Measurements from ENCODE around the gene UQCRFS1. TPM values are rescaled to one million over a fixed set of nuclear protein-coding genes. Genes with fewer than 3 reads are reported as not detected.
"Not testable (repeated sequence)": the region's sequence is repeated elsewhere in the genome, so short reads cannot be mapped to it uniquely, and the experiment has no call there.

Gene UQCRFS1
- total RNA-seq, 2 donors from 2014 or later, result 27.3 to 33.6 TPM

DNA sequence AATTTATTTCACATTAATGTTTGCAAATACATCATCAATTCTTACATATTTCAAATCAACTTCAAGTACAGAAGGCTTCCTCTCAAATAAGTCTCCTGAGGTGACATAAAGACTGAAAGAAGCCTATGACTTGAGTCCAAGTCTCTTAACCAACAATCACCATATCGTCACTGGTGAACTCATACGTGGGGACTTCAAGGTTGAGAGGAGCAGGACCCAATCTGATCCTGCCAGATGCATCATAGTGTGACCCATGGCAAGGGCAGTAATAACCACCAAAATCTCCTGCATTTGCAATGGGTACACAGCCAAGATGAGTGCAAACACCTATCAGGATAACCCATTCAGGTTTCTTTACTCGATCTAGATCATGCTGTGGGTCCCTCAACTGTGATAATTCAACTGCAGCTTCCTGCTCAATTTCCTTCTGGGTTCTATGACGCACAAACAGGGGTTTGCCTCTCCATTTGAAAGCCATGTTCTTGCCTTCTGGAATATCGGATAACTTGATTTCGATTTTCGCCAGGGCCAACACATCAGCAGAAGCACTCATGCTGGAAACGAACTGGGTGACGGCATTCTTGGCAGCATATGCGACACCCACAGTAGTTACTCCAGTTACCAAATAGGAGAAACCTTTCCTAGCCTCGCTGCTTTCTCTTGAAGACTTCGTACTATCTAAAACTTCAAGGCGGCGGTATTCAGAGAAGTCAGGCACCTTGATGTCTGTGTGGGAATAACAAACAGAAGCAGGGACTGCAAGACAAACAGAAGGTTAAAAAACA lies 5.4 kb downstream of the UQCRFS1 start:
- Mint-ChIP-seq H3K4me1 (ENCODE audit: low read depth in 2 of 2) (peaks cover 52 to 56% of the 10 kb centered on the region in 2 donors), H3K36me3 (peaks cover 29% of the 10 kb centered on the region)

DNA sequence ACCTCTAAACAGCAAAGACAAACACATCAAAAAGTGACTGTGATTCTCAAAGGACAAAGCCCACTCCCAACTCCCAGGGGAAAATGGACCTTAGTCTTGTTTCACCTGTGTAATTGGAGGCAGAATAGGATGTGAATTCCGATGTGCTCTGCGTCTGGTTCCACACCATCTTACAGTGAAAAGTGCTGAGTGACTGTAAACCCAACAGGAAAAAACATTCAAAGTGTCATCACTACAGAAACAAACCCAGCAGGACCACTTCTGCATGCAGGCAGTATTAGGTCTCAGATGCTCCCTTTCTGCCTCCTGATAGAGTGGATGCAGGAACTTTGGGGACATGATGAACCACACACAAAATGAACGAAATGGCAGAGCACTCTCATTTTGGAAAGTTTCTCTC lies 6.5 kb downstream of the UQCRFS1 start:
- Mint-ChIP-seq H3K4me3 (no peak overlapping the region), H3K9me3 (no peaks in the 10 kb centered on the region), H3K4me1 (ENCODE audit: low read depth in 2 of 2) (peaks cover 42 to 46% of the 10 kb centered on the region in 2 donors), H3K36me3 (peaks cover 18% of the 10 kb centered on the region), H3K27me3 (no peaks in the 10 kb centered on the region), H3K27ac (no peak overlapping the region)
- DNase-seq (ENCODE audit: low spot score) (no peak), ATAC-seq (no peak)

More for the DNA sequence above, 5.4 kb downstream of the UQCRFS1 start:
- ATAC-seq; H3K9me3 Mint-ChIP-seq; H3K27ac Mint-ChIP-seq; H3K27me3 Mint-ChIP-seq; H3K4me3 Mint-ChIP-seq; DNase-seq (ENCODE audit: low spot score): not testable (repeated sequence)

DNA sequence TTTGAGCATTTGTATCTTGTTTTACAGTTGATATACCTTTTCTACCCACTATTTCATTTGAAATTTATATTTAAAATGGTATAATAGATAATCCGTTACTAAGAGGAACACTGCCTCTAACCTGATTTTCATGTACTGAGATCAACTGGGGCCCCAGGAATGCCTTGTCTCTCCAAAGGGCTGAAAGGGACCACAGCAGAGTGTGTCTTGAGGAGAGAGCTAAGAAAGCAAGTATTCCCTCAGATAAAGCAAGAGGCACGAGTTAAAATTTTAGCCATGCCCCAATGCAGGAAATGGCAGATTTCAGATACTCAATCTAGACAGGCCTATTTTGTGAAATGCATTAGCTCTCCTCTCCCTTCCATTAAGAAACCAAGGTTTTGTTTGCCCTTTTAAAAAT lies 10.7 kb downstream of the UQCRFS1 start:
- ATAC-seq (no peak), DNase-seq (ENCODE audit: low spot score) (no peak)
- Mint-ChIP-seq H3K27ac (no peak overlapping the region), H3K4me1 (ENCODE audit: low read depth in 2 of 2) (peaks cover 21 to 22% of the 10 kb centered on the region in 2 donors), H3K27me3 (no peaks in the 10 kb centered on the region), H3K9me3 (peaks cover 3% of the 10 kb centered on the region), H3K4me3 (no peak overlapping the region), H3K36me3 (peaks cover 8% of the 10 kb centered on the region)

DNA sequence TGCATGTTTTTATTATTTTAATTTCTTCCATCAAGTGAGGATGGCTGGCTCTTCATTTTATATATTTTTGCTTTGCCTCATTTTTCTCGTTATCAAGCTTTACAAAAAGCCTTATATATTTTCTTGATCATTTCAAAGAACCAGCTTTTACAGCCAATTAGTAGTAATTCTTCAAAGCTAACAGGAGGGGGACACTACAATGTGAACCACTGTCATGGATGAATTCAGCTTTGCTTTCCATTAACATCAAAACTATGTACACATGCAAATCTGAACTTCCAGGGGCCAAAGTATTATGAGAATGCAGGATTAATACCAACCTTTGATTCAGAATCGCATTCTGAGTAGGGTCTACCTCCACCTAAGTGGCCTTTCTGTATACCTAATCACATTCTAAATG lies 11.1 kb downstream of the UQCRFS1 start:
- H3K27me3 Mint-ChIP-seq, result no peaks in the 10 kb centered on the region
- no peak overlapping the region for H3K27ac Mint-ChIP-seq
- H3K4me3 Mint-ChIP-seq, result no peak overlapping the region
- H3K9me3 Mint-ChIP-seq, result peaks cover 3% of the 10 kb centered on the region
- peaks cover 8% of the 10 kb centered on the region for H3K36me3 Mint-ChIP-seq
- ATAC-seq, result no peak
- no peak for DNase-seq (ENCODE audit: low spot score)
- peaks cover 21 to 22% of the 10 kb centered on the region in 2 donors for H3K4me1 Mint-ChIP-seq (ENCODE audit: low read depth in 2 of 2)

GRCh38 chr19:29194658-29195057 lies 18.3 kb downstream of the UQCRFS1 start:
- H3K36me3 Mint-ChIP-seq, result no peaks in the 10 kb centered on the region
- no peak overlapping the region for H3K4me3 Mint-ChIP-seq
- ATAC-seq (no peak), DNase-seq (ENCODE audit: low spot score) (no peak)
- H3K9me3 Mint-ChIP-seq, result peaks cover 3% of the 10 kb centered on the region
- peaks cover 0 to 4% of the 10 kb centered on the region in 2 donors for H3K27me3 Mint-ChIP-seq
- no peak overlapping the region for H3K27ac Mint-ChIP-seq
- H3K4me1 Mint-ChIP-seq (ENCODE audit: low read depth in 2 of 2), result peaks cover 6 to 7% of the 10 kb centered on the region in 2 donors

GRCh38 chr19:29193155-29193554 lies 19.8 kb downstream of the UQCRFS1 start:
- H3K4me1 Mint-ChIP-seq (ENCODE audit: low read depth in 2 of 2), result peaks cover 6 to 7% of the 10 kb centered on the region in 2 donors
- no peak overlapping the region for H3K4me3 Mint-ChIP-seq
- no peaks in the 10 kb centered on the region for H3K36me3 Mint-ChIP-seq
- no peak for DNase-seq (ENCODE audit: low spot score)
- H3K27ac Mint-ChIP-seq, result no peak overlapping the region
- H3K9me3 Mint-ChIP-seq, result peaks cover 3% of the 10 kb centered on the region
- peaks cover 0 to 6% of the 10 kb centered on the region in 2 donors for H3K27me3 Mint-ChIP-seq
- ATAC-seq, result no peak

DNA sequence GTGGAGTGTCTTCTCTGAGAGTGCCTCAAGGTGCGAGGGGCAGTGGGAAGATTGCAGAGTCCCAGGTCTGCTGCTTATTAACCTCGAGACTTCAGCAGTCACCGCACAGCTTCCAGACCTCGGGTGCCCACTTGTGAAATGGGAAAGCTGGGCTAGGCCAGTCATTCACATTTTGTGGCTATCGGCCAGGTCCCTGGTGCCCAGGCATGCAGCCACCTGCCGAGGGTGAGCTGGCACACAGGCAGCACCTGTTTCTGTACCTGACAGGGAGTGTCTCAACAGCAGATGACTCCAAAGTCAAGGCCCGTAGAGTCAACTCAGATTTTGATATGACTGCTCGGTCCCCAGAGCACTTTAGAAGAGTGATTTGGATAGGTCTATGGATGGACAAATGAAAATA lies 21.9 kb downstream of the UQCRFS1 start:
- no peaks in the 10 kb centered on the region for H3K36me3 Mint-ChIP-seq
- no peak for ATAC-seq
- H3K27ac Mint-ChIP-seq, result no peak overlapping the region
- DNase-seq (ENCODE audit: low spot score), result no peak
- peaks cover 6 to 7% of the 10 kb centered on the region in 2 donors for H3K4me1 Mint-ChIP-seq (ENCODE audit: low read depth in 2 of 2)
- H3K9me3 Mint-ChIP-seq, result no peaks in the 10 kb centered on the region
- H3K4me3 Mint-ChIP-seq, result no peak overlapping the region
- peaks cover 0 to 6% of the 10 kb centered on the region in 2 donors for H3K27me3 Mint-ChIP-seq

GRCh38 chr19:29189033-29189360 lies 24.0 kb downstream of the UQCRFS1 start:
- Mint-ChIP-seq H3K4me3 (no peak overlapping the region), H3K9me3 (no peaks in the 10 kb centered on the region), H3K27ac (no peak overlapping the region), H3K36me3 (no peaks in the 10 kb centered on the region), H3K4me1 (ENCODE audit: low read depth in 2 of 2) (peaks cover 6 to 7% of the 10 kb centered on the region in 2 donors), H3K27me3 (peaks cover 0 to 6% of the 10 kb centered on the region in 2 donors)
- ATAC-seq, result no peak
- no peak for DNase-seq (ENCODE audit: low spot score)

DNA sequence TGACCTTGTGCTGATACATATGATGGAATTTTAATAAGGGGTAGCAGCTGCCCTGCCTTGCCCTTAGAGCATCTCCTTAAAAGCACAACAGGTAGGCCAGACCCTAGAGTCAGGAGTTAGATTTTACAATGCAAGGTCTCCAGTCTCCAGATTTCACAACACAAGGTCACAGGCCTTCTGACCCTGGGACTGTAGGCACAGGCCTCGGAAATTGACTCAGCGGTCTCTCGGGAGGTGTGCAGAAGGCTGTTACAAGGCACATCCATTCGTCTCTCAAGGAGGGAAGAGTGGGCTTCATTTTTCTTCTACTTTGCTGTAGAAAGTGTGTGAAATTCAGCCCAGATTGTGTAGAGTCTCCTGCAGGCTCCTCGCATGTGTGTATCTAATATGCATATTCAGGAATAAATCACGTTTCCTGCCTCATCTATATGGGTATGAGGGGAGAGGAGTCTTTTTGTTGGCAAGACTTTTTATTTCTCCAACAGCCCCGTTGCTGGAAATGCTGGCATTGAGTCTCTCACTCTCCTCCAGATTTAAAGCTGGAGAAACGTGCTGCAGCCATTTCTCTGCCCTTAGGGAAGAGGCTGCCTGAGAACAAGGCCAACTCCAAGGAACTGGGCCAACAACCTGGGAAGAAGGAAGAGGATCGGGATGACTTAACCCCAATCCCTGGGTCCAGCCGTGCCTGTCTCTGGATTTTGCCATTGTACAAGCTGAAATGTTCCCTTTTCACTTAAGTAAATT lies 24.5 kb downstream of the UQCRFS1 start:
- Mint-ChIP-seq H3K36me3 (no peaks in the 10 kb centered on the region), H3K4me3 (no peak overlapping the region), H3K4me1 (ENCODE audit: low read depth in 2 of 2) (peaks cover 6% of the 10 kb centered on the region in 2 donors), H3K27ac (no peak overlapping the region), H3K9me3 (no peaks in the 10 kb centered on the region), H3K27me3 (peaks cover 0 to 6% of the 10 kb centered on the region in 2 donors)
- ATAC-seq, result no peak
- no peak for DNase-seq (ENCODE audit: low spot score)

DNA sequence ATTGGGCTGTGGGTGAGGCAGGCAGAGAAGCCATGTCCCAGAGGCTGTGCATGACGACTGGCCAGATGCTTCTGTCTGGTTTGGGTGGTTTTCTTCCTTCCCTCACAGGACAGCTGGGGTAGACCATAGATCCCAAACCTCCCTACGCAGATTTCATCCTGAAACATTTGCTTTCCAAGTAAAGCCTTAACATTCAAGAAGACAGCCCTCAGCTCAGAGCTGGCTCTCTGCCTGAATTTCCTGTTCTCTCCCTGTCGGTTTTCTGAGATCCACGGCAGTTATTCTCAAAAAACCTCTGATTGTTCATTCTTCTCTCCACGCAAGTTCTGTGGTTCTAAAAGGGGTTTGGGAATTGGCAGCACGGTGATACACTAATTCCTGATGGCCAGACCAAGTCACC lies 25.3 kb downstream of the UQCRFS1 start:
- no peak overlapping the region for H3K4me3 Mint-ChIP-seq
- no peaks in the 10 kb centered on the region for H3K36me3 Mint-ChIP-seq
- H3K9me3 Mint-ChIP-seq, result no peaks in the 10 kb centered on the region
- ATAC-seq, result no peak
- H3K27ac Mint-ChIP-seq, result no peak overlapping the region
- peaks cover 0 to 2% of the 10 kb centered on the region in 2 donors for H3K27me3 Mint-ChIP-seq
- DNase-seq (ENCODE audit: low spot score), result no peak
- H3K4me1 Mint-ChIP-seq (ENCODE audit: low read depth in 2 of 2), result no peaks in the 10 kb centered on the region

GRCh38 chr19:29185427-29185826 lies 27.5 kb downstream of the UQCRFS1 start:
- DNase-seq (ENCODE audit: low spot score), result no peak
- H3K9me3 Mint-ChIP-seq, result no peaks in the 10 kb centered on the region
- peaks cover 2 to 5% of the 10 kb centered on the region in 2 donors for H3K27me3 Mint-ChIP-seq
- H3K4me1 Mint-ChIP-seq (ENCODE audit: low read depth in 2 of 2), result no peaks in the 10 kb centered on the region
- H3K27ac Mint-ChIP-seq, result no peak overlapping the region
- no peaks in the 10 kb centered on the region for H3K36me3 Mint-ChIP-seq
- no peak overlapping the region for H3K4me3 Mint-ChIP-seq
- no peak for ATAC-seq

DNA sequence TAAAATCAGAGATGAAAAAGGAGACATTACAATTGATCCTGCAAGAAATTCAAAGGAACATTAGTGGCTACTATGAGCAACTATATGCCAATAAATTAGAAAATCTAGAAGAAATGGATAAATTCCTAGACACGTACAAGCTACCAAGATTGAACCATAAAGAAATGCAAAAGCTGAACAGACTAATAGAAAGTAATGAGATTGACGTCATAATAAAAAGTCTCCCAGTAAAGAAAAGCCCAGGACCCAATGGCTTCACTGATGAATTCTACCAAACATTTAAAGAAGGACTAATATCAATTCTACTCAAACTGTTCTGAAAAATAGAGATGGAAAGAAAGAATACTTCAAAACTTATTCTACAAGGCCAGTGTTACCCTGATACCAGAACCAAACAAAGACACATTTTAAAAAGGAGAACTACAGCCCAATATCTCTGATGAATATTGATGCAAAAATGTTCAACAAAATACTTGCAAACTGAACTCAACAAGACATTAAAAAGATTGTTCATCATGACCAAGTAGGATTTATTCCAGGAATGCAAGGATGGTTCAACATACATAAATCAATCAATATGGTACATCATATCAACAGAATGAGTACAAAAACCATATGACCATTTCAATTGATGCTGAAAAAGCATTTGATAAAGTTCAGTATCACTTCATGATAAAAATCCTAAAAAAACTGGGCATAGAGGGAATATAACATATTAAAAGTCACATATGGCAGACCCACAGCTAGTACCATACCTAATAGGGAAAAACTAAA lies 35.8 kb downstream of the UQCRFS1 start:
- H3K36me3 Mint-ChIP-seq, result peaks cover 31% of the 10 kb centered on the region
- DNase-seq (ENCODE audit: low spot score) (no peak), ATAC-seq (no peak)
- H3K27me3 Mint-ChIP-seq, result peaks cover 0 to 13% of the 10 kb centered on the region in 2 donors
- peaks cover 26% of the 10 kb centered on the region for H3K9me3 Mint-ChIP-seq
- H3K27ac Mint-ChIP-seq, result no peak overlapping the region
- H3K4me1 Mint-ChIP-seq (ENCODE audit: low read depth in 2 of 2), result no peaks in the 10 kb centered on the region
- no peak overlapping the region for H3K4me3 Mint-ChIP-seq

GRCh38 chr19:29173896-29174295 lies 39.1 kb downstream of the UQCRFS1 start:
- H3K9me3 Mint-ChIP-seq, result peaks cover 26% of the 10 kb centered on the region
- no peak overlapping the region for H3K27ac Mint-ChIP-seq
- H3K4me3 Mint-ChIP-seq, result no peak overlapping the region
- peaks cover 31% of the 10 kb centered on the region for H3K36me3 Mint-ChIP-seq
- no peaks in the 10 kb centered on the region for H3K4me1 Mint-ChIP-seq (ENCODE audit: low read depth in 2 of 2)
- DNase-seq (ENCODE audit: low spot score), result no peak
- peaks cover 3 to 8% of the 10 kb centered on the region in 2 donors for H3K27me3 Mint-ChIP-seq
- ATAC-seq, result no peak

DNA sequence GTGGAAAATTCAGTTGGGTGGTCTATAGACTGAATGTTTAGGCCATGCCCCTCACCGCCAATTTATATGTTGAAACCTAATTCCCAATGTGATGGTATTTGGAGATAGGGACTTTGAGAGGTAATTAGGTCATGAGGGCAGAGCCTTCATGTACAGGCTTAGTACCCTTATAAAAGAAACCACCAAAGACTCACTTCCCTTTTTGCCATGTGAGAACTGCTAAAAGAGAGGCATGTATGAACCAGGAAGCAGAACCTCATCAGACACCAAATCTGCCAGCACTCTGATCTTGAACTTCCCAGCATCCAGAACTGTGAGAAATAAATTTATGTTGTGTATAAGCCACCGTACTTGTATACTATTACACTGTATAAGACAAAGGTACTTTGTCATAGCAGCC lies 40.6 kb downstream of the UQCRFS1 start:
- Mint-ChIP-seq H3K9me3 (peaks cover 26% of the 10 kb centered on the region), H3K4me1 (ENCODE audit: low read depth in 2 of 2) (no peaks in the 10 kb centered on the region), H3K36me3 (peaks cover 29% of the 10 kb centered on the region), H3K4me3 (no peak overlapping the region), H3K27ac (no peak overlapping the region), H3K27me3 (peaks cover 3 to 8% of the 10 kb centered on the region in 2 donors)
- DNase-seq (ENCODE audit: low spot score) (no peak), ATAC-seq (no peak)
